ENCODE data around the gene MOK.

- no peak for TF ChIP-seq CTCF (IDR thresholded peaks at IDR 0.05)
- TF ChIP-seq POLR2A (IDR thresholded peaks at IDR 0.05) = no peak
Measured at GRCh38 chr14:102241147-102241546, 63.8 kb downstream of the MOK start.

Data from breast epithelium (tissue), 3 donors.